Fibroblast of skin of abdomen (primary cell): ENCODE data around the gene EML4.
"Not testable (repeated sequence)": the region's sequence is repeated elsewhere in the genome, so short reads cannot be mapped to it uniquely, and the experiment has no call there.

Experiments used
- DNase-seq: peaks from one replicate; pipeline ENCODE4 v3.0.0-alpha.2; 2013

EML4 gene

GRCh38 chr2:42360890-42361727 lies 192.0 kb downstream of the EML4 start, which contains the start of gene COX7A2L:
Gene COX7A2L (minus strand): TSS chr2:42361217. CDS start chr2:42361161, 56 bp downstream.
- DNase-seq, result peak; percentile 98

- no peak for DNase-seq
Observed at GRCh38 chr2:42361728-42362283, 192.7 kb downstream of the EML4 start.

- no peak for DNase-seq
Observed at GRCh38 chr2:42363413-42363812, 194.3 kb downstream of the EML4 start.

GRCh38 chr2:42364658-42365057 lies 195.5 kb downstream of the EML4 start:
- DNase-seq, result no peak

- no peak for DNase-seq
Observed at GRCh38 chr2:42366411-42366810, 197.3 kb downstream of the EML4 start.

GRCh38 chr2:42367835-42368234 lies 198.7 kb downstream of the EML4 start:
- DNase-seq, result peak; percentile 34

- no peak for DNase-seq
Observed at GRCh38 chr2:42368817-42369531, 199.8 kb downstream of the EML4 start.

GRCh38 chr2:42369532-42370229 lies 200.5 kb downstream of the EML4 start:
- DNase-seq, result no peak

GRCh38 chr2:42371611-42372473 lies 202.7 kb downstream of the EML4 start:
- peak; percentile 45 for DNase-seq

GRCh38 chr2:42372474-42373200 lies 203.5 kb downstream of the EML4 start:
- DNase-seq, result peak; percentile 28

GRCh38 chr2:42376758-42377157 lies 207.6 kb downstream of the EML4 start:
- no peak for DNase-seq

- no peak for DNase-seq
Observed at GRCh38 chr2:42378415-42378814, 209.3 kb downstream of the EML4 start.

- DNase-seq, result not testable (repeated sequence)
Observed at GRCh38 chr2:42380026-42380425, 210.9 kb downstream of the EML4 start.

GRCh38 chr2:42382144-42382543 lies 213.0 kb downstream of the EML4 start:
- no peak for DNase-seq
